M059J (cell line): ENCODE data around the gene WDR37. TPM values are rescaled to one million over a fixed set of nuclear protein-coding genes. Genes with fewer than 3 reads are reported as not detected.

ENCODE experiments used
- DNase-seq: peaks from one replicate; pipeline ENCODE4 v3.0.0-alpha.2; 2012; ENCODE audit warnings: low read depth
- total RNA-seq: library from RNA; depleted of rRNA; stranded (reverse); fragments of >200 nt; shearing (Covaris generic); gene quantifications from 2 replicates; pipeline ENCODE4 v1.2.3, GENCODE V29; 2014; rRNA removed

The WDR37 gene
- total RNA-seq, 1 experiment from 2014 or later: 5.6 TPM

GRCh38 chr10:1169186-1169885 is 113.2 kb downstream of the WDR37 start:
- no peak for DNase-seq

DNA sequence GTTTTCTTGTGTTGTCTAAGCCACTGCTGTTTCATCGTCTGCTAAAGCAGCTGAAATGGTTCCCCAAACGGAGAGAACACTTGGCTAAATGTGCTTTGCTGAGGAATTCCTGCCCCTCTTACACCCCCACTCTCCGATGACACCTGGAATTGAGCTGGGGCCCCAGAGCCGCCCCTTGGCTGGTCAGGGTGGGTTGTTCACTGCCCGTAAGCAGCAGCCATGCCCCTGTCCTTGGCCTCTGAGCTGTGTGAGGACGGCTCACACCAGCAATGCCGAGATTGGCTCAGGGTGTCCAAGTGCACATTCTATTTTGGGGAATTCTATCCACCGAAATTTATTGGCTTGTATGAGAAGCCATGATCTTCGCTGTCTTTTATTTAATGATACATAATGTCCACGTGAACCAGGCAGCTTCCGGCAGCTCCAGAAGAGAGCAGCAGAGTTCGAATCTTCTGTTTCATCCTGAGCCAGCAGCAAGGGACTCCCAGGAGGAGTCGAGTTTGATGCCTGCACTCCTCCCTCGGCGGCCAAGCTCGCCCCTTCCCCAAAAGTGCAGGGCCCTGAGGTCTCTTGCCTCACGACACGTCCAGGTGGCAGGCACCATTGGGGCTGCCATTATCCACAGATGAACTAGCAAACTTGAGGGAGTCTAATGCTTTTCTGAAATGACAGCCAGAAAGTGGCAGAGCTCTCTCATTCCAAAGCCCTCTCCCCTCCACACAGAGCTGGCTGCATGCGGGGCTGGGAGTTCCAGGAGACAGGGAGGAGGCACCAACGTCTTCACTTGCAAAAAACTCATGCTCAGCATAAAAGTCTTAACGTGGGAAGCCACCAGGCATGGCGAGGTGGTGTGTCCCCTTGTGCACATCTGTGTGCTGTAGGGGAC is 114.0 kb downstream of the WDR37 start:
- DNase-seq: no peak

- no peak for DNase-seq
These were observed 114.6 kb downstream of the WDR37 start for GRCh38 chr10:1170867-1171180.

DNA sequence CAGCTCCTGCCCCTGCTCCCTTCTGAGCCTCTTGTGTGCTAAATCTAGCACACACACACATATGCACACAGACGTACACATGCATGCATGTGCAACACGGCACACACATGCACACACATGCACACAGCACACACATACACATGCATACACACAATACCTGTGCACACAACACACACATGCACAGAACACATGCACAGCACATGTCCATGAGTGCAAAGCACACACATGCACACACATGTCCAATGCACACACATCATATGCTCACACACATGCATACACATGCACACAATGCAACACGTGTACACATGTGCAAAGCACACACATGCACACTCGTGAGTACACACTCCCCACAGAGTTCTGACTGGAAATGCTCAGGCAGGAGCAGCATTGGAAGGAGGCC is 115.0 kb downstream of the WDR37 start:
- no peak for DNase-seq

- DNase-seq: no peak
These were observed 115.4 kb downstream of the WDR37 start for GRCh38 chr10:1171586-1171985.

GRCh38 chr10:1172256-1172984 is 116.2 kb downstream of the WDR37 start:
- DNase-seq: no peak

DNA sequence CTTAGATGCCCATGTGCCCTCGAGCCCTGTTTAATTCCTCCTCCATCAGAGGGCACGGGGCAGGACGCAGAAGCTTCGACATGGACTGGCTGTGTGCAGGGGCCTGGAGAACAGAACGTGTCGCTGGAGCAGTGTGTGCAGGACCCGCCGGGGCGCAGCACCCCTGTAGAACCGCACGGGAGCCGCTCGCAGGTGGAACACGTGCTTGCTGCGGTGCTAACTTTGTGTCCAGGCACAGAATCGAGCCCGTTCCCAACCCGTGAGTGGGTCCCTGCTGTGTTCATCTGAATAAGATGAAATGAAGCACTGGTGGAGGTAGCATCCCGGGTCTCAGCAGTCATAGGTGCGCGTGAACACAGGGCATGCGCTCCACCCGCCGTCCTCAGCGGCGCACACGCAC is 116.9 kb downstream of the WDR37 start:
- DNase-seq: no peak

DNA sequence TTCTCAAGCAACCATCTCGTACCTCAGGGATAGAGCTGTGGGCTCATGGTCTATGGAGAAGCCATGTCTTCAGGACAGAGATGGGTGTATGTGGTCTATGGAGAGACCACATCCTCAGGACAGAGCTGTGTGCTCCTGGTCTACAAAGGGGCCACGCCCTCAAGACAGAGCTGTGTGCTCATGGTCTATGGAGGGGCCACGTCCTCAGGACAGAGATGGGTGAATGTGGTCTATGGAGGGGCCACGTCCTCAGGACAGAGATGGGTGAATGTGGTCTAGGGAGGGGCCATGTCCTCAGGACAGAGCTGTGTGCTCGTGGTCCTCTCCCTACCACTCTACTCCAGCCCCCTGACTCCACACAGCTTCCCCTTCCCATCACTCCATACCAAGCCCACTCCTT is 117.8 kb downstream of the WDR37 start:
- no peak for DNase-seq

GRCh38 chr10:1175956-1176565 is 119.9 kb downstream of the WDR37 start:
- no peak for DNase-seq

GRCh38 chr10:1177936-1178335 is 121.8 kb downstream of the WDR37 start:
- DNase-seq: no peak

DNA sequence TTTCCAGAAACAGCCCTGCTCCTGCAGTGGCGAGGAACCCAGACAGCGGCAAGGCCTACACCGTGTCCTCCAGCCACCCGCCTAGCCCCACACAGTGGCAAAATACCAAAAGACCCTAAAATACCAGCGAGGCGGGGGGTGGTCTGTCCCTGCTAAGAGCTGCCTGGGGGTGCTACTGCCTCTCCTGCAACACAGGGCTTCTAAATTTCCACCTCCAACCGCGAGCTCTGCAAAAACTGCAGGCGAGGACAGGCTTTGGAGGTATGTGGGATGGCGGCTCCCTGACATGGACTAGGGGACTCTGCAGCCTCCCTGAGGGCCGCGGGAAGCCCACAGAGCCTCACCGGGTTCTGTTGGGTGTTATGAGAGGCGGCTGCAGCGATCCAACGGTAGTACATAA is 122.3 kb downstream of the WDR37 start:
- no peak for DNase-seq

DNA sequence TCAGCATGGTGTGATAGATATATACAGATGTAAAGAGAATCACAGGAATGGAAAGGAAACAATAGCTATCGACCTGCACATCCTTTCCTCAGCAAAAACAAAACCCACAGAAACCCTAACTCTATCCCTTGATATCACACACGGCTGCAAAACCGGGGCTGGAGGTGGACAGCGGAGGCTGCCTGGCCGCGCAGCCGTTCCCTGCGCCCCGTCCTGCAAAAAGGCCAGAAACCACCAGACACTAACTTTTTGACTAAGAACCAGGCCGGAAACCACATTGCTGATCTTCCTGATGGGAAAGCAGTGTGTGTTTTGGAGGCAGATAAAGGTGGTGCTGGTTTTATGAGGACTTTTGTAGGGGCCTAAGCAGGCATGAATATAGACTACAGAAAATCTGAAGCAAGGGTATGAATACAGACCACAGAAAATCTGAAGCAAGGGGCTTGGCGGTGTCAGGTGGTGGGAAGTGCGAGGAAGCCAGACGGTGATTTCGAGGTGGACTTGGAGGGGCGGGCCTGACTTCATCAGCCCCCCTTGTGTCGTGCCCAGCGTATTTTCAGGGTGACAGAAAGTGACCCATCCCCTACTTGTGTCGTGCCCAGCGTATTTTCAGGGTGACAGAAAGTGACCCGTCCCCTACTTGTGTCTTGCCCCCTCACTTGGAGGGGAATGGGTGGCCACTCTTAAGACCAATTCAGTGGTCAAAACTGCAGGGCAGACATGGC is 123.3 kb downstream of the WDR37 start:
- no peak for DNase-seq

- no peak for DNase-seq
These were observed 124.0 kb downstream of the WDR37 start for GRCh38 chr10:1180071-1180730.

- no peak for DNase-seq
These were observed 124.7 kb downstream of the WDR37 start for GRCh38 chr10:1180836-1181235.

Other genes starting within 250 kb of the WDR37 start
- gene LARP4B, start 124.7 kb upstream of the WDR37 start, total RNA-seq: 8.4 and 24.0 TPM in 2 replicates
- gene GTPBP4, start 68.0 kb upstream of the WDR37 start, total RNA-seq: 11.2 and 20.7 TPM in 2 replicates
- gene IDI2, start 30.5 kb upstream of the WDR37 start, total RNA-seq: not detected in 2 replicates
- 71.8 and 75.5 TPM in 2 replicates for gene IDI1, start 7.3 kb upstream of the WDR37 start, total RNA-seq